T-cell (primary cell): Measurements from ENCODE around the gene DRAM1. TPM values are rescaled to one million over a fixed set of nuclear protein-coding genes. Genes with fewer than 3 reads are reported as not detected.

Experiments
- ATAC-seq, 4 experiments: fragments of 200-7000 bp in 3 of 4; fragments of 150-1000 bp in 1 of 4; cut with Tn5 transposase; replicated peaks in 1 of 4; 1 replicate in 3 of 4; 2 replicates in 1 of 4; pipeline ENCODE4 v1.10.0; 2021; ENCODE audit warnings: moderate library complexity in 3 of 4, mild to moderate bottlenecking in 2 of 4, moderate number of reproducible peaks in 1 of 4
- CTCF ChIA-PET, 2 donors: fragments of 300-600 bp; sonication (Branson Sonifier 250); formaldehyde crosslinking; loops; one replicate each; lab custom pipeline; 2022; ENCODE audit warnings: antibody characterized with exemption in 2 of 2; lab: Charles Lee
- POLR2A ChIA-PET, 2 donors: fragments of 300-600 bp; sonication (Branson Sonifier 250); formaldehyde crosslinking; loops; one replicate each; lab custom pipeline; 2022; ENCODE audit warnings: antibody characterized with exemption in 2 of 2; lab: Charles Lee
- DNase-seq, 35 experiments: peaks; one replicate each; pipeline versions ENCODE4 v3.0.0 to v3.0.0-alpha.2; 2013 to 2023
- H3K27ac ChIP-seq: one replicate; pipeline ENCODE4 v1.5.1; 2013; ENCODE audit warnings: low read length
- H3K27me3 ChIP-seq, 2 experiments: replicated peaks in 1 of 2; 1 replicate in 1 of 2; 2 replicates in 1 of 2; pipeline versions ENCODE4 v1.6.1 to v1.7.0; 2013; ENCODE audit warnings: low read length in 1 of 2, mixed read lengths in 1 of 2; ENCODE audit not compliant: control insufficient read depth in 2 of 2, insufficient read depth in 2 of 2; ENCODE audit errors: extremely low read depth in 1 of 2
- H3K36me3 ChIP-seq, 2 donors: 1 replicate in 1 of 2; 2 replicates in 1 of 2; pipeline versions ENCODE4 v1.6.1 to v1.7.0; 2013; ENCODE audit warnings: low read length in 1 of 2; ENCODE audit not compliant: control insufficient read depth in 2 of 2, insufficient read depth in 1 of 2; ENCODE audit errors: extremely low read depth in 1 of 2
- H3K4me1 ChIP-seq, 2 experiments: 1 replicate in 1 of 2; 2 replicates in 1 of 2; pipeline versions ENCODE4 v1.6.1 to v1.7.0; 2013; ENCODE audit warnings: low read length in 2 of 2, mixed read lengths in 1 of 2; ENCODE audit not compliant: insufficient read depth in 2 of 2, control insufficient read depth in 1 of 2; ENCODE audit errors: extremely low read depth in 1 of 2
- H3K4me3 ChIP-seq, 2 donors: 1 replicate in 1 of 2; 2 replicates in 1 of 2; pipeline versions ENCODE4 v1.5.1 to v1.7.0; 2013; ENCODE audit warnings: mild to moderate bottlenecking in 2 of 2, low read length in 1 of 2, moderate library complexity in 1 of 2; ENCODE audit not compliant: control insufficient read depth in 1 of 2; ENCODE audit errors: extremely low read depth in 1 of 2
- H3K9me3 ChIP-seq: 2 replicates; pipeline ENCODE4 v1.7.0; 2013
- H3K27ac Mint-ChIP-seq, 2 donors: one replicate each; pipeline ENCODE4 v1.8.0; 2020 to 2021; ENCODE audit warnings: mild to moderate bottlenecking in 2 of 2, mixed read lengths in 2 of 2
- H3K27me3 Mint-ChIP-seq, 2 donors: one replicate each; pipeline ENCODE4 v1.8.0; 2021 to 2022; ENCODE audit warnings: mixed read lengths in 2 of 2
- H3K36me3 Mint-ChIP-seq: one replicate; pipeline ENCODE4 v1.8.0; 2021; ENCODE audit warnings: mixed read lengths
- H3K4me1 Mint-ChIP-seq, 3 donors: one replicate each; pipeline ENCODE4 v1.8.0; 2020 to 2022; ENCODE audit warnings: mixed read lengths in 3 of 3, mild to moderate bottlenecking in 1 of 3
- H3K4me3 Mint-ChIP-seq, 3 donors: one replicate each; pipeline ENCODE4 v1.8.0; 2020 to 2022; ENCODE audit warnings: mild to moderate bottlenecking in 3 of 3, mixed read lengths in 3 of 3, moderate library complexity in 3 of 3
- H3K9me3 Mint-ChIP-seq, 3 donors: one replicate each; pipeline ENCODE4 v1.8.0; 2020 to 2022; ENCODE audit warnings: mixed read lengths in 3 of 3
- WGBS: methylation state at CpG from one replicate; pipeline ENCODE4 v1.1.5; 2013; ENCODE audit warnings: missing lambda C conversion rate; ENCODE audit not compliant: insufficient coverage; 5-methylcytosine and 5-hydroxymethylcytosine counted together
- total RNA-seq, 35 experiments: library from RNA in 6 of 35; stranded (reverse) in 6 of 35; fragments of 120-200 nt in 1 of 35; gene quantifications; one replicate each; pipeline versions ENCODE4 v1.2.1 to v1.2.4 and lab custom pipeline; 2013 to 2026

DRAM1 gene
- total RNA-seq, 5 donors from 2014 or later (not counting 1 experiment from before 2014, with no cell fraction given), result 1.4 to 3.8 (median 1.9) TPM

DNA sequence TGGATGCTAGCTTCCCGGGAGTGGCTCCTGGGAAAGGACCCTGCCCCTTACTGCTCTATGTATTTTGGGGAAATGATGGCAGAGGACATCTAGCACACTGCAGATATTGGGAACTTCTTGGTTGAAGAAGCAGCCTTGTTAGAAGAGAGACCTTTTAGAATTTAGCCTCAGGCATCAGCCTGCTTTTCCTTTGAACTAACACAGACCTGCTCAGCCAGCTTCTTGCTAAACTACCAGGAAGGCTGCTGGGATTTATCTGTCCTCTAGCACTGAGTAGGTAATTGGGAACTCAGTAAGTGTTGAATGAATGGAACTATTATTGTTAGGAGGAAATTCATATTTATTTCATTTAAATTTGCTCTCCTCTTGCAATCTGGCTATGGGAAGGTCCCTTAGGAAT is 77.3 kb downstream of the DRAM1 start:
- Histone ChIP-seq H3K4me1 (no peaks in the 10 kb centered on the region), H3K36me3 (peaks cover 0 to 2% of the 10 kb centered on the region in 2 donors), H3K27me3 (no peaks in the 10 kb centered on the region), H3K27ac (no peak overlapping the region), H3K4me3 (no peak overlapping the region), H3K9me3 (no peaks in the 10 kb centered on the region)
- Mint-ChIP-seq H3K4me1 (no peaks in the 10 kb centered on the region), H3K4me3 (no peak overlapping the region), H3K27ac (no peak overlapping the region), H3K9me3 (peaks cover 2 to 7% (median 7%) of the 10 kb centered on the region in 3 donors), H3K36me3 (no peaks in the 10 kb centered on the region), H3K27me3 (no peaks in the 10 kb centered on the region)
- ATAC-seq (no peak), DNase-seq (no peak)
- POLR2A ChIA-PET, result no interaction called here
- CTCF ChIA-PET, result no interaction called here
- 100% methylated on average over 1 of the region's 1 CpG for WGBS

DNA sequence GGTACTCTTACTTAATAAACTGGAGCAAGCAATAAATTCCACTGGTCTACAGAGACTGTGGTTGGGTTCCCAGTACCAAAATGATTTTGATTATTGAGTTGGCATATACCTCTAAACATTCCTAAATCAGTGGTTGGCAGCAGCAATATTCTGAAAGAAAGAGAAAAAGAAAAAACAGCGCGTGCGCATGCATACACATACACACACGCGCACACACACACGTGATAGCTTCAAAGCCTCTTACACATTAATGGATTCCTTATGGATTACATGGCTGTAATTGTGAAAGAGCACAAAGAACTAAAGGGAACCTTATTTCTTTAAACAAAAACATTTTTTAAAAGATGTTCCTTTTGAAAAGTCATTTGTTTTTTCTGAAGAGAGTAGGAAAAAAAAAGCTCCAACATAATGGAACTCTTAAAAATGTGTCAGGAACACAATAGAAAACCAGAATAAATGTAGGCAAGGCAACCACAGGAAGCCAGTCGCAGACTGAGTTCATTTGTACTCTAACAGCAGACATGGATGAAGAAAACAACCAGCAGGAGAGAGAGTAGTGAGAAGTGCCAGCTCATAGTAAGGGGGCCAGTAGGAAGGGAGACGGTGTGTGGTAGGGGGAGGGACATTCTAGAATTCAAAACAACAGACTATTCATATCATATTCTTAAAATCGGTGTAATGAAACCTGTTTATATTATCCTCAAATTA is 80.0 kb downstream of the DRAM1 start:
- Mint-ChIP-seq H3K9me3 (peaks cover 2 to 17% (median 12%) of the 10 kb centered on the region in 3 donors), H3K36me3 (no peaks in the 10 kb centered on the region), H3K4me1 (no peaks in the 10 kb centered on the region), H3K4me3 (no peak overlapping the region), H3K27me3 (peaks cover 0 to 4% of the 10 kb centered on the region in 2 donors), H3K27ac (no peak overlapping the region)
- 20% methylated on average over 1 of the region's 9 CpGs for WGBS
- no peak for ATAC-seq
- ChIA-PET CTCF (interaction anchor here (0.6 to 1.4 kb wide), 2 partner anchors 17 to 144 kb away, joined by 3 to 5 read pairs; no protein-coding TSS in a partner anchor), POLR2A (interaction anchor here (0.5 to 0.8 kb wide), 2 partner anchors 66 to 337 kb away, joined by 3 read pairs; no protein-coding TSS in a partner anchor)
- Histone ChIP-seq H3K4me3 (no peak overlapping the region), H3K4me1 (no peaks in the 10 kb centered on the region), H3K36me3 (peaks cover 0 to 4% of the 10 kb centered on the region in 2 donors), H3K27me3 (no peaks in the 10 kb centered on the region), H3K27ac (no peak overlapping the region), H3K9me3 (no peaks in the 10 kb centered on the region)
- DNase-seq, result no peak

DNA sequence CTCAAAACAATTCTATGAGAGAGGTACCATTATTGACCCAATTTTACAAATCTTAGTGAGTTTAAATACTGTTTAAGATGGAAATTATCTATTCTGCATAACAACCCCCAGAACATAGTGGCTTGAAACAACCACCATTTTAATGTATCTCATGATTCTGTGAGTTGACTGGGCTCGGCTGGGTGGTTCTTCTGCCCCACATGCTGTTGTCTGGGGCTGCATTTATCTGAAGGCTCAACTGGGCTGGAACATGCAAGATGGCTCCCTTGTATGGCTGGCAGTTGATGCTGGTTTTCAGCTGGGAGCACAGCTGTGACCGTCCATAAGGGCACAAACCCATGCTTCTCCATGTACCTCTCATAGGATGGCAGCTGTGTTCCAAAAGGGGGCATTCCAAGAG is 82.2 kb downstream of the DRAM1 start:
- no peak for DNase-seq
- Histone ChIP-seq H3K4me1 (no peaks in the 10 kb centered on the region), H3K9me3 (no peaks in the 10 kb centered on the region), H3K27ac (no peak overlapping the region), H3K27me3 (no peaks in the 10 kb centered on the region), H3K36me3 (peaks cover 0 to 4% of the 10 kb centered on the region in 2 donors), H3K4me3 (no peak overlapping the region)
- no peaks in the 10 kb centered on the region for H3K4me1 Mint-ChIP-seq
- WGBS, result 100% methylated on average over 1 of the region's 2 CpGs
- H3K27ac Mint-ChIP-seq, result no peak overlapping the region
- POLR2A ChIA-PET, result interaction anchor here (0.6 kb wide), 2 partner anchors 1441 to 1505 kb away, joined by 4 to 9 read pairs; no protein-coding TSS in a partner anchor
- H3K9me3 Mint-ChIP-seq, result peaks cover 2 to 17% (median 12%) of the 10 kb centered on the region in 3 donors
- no peak for ATAC-seq
- CTCF ChIA-PET, result no interaction called here
- H3K36me3 Mint-ChIP-seq, result no peaks in the 10 kb centered on the region
- no peak overlapping the region for H3K4me3 Mint-ChIP-seq
- peaks cover 0 to 4% of the 10 kb centered on the region in 2 donors for H3K27me3 Mint-ChIP-seq

DNA sequence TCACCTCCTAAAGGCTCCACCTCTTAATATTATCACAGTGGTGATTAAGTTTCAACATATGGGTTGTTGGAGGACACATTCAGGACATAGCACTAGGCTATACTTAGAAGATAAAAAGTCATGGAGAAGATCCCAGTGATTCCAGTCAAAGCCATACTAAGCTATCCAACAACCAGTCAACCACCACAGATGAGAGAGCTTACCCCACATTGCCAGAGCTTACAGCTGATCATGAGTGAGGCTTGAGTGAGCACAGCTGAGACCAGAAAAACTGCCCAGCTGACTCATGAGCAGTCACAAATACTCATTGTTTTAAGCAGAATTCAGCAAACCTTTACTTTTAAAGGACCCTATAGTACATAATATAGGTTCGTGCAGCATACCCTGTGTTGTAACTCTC is 85.1 kb downstream of the DRAM1 start:
- Histone ChIP-seq H3K4me1 (peaks cover 3% of the 10 kb centered on the region in 2 experiments), H3K4me3 (no peak overlapping the region), H3K36me3 (peaks cover 0 to 4% of the 10 kb centered on the region in 2 donors), H3K9me3 (no peaks in the 10 kb centered on the region), H3K27ac (no peak overlapping the region), H3K27me3 (no peaks in the 10 kb centered on the region)
- WGBS, result no CpG with 5 or more reads among the region's 1 CpG
- Mint-ChIP-seq H3K36me3 (no peaks in the 10 kb centered on the region), H3K9me3 (peaks cover 2 to 22% (median 12%) of the 10 kb centered on the region in 3 donors), H3K4me1 (peaks cover 3 to 7% (median 4%) of the 10 kb centered on the region in 3 donors), H3K27ac (no peak overlapping the region), H3K4me3 (no peak overlapping the region), H3K27me3 (peaks cover 0 to 4% of the 10 kb centered on the region in 2 donors)
- DNase-seq (no peak), ATAC-seq (no peak)
- CTCF ChIA-PET, result no interaction called here
- POLR2A ChIA-PET, result no interaction called here

DNA sequence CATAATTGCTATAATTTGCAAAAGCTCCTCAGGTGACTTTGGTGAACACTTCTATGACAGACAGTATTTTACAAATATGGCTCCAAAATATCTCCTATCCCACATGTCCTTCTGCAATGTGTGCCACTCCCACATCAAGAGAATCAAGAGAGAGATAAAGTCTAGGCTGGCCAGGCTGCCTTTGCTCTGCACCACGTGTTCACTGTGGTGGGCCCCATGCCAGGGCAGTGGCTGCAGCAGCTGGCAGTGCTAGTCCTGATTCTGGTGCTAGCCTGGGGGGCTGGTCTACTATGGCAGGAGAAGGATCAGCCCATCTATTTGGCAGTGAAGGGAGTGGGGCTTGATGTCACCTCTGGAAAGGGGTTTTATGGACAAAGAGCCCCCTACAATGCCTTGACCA is 86.3 kb downstream of the DRAM1 start:
- no peak overlapping the region for H3K27ac Mint-ChIP-seq
- ChIA-PET POLR2A (interaction anchor here in 1 of 2 donors (0.6 kb wide), 1 partner anchor 129 kb away, joined by 3 read pairs; no protein-coding TSS in a partner anchor), CTCF (no interaction called here)
- H3K36me3 Mint-ChIP-seq, result no peaks in the 10 kb centered on the region
- H3K27ac ChIP-seq, result no peak overlapping the region
- peaks cover 12 to 18% (median 16%) of the 10 kb centered on the region in 3 donors for H3K4me1 Mint-ChIP-seq
- peaks cover 0 to 4% of the 10 kb centered on the region in 2 donors for H3K36me3 ChIP-seq
- ATAC-seq (no peak), DNase-seq (no peak)
- H3K9me3 ChIP-seq, result no peaks in the 10 kb centered on the region
- H3K27me3 ChIP-seq, result no peaks in the 10 kb centered on the region
- 0% methylated on average over 1 of the region's 1 CpG for WGBS
- H3K4me3 ChIP-seq, result no peak overlapping the region
- no peak overlapping the region for H3K4me3 Mint-ChIP-seq
- peaks cover 6 to 10% of the 10 kb centered on the region in 2 experiments for H3K4me1 ChIP-seq
- peaks cover 0 to 4% of the 10 kb centered on the region in 2 donors for H3K27me3 Mint-ChIP-seq
- peaks cover 2 to 20% (median 11%) of the 10 kb centered on the region in 3 donors for H3K9me3 Mint-ChIP-seq

DNA sequence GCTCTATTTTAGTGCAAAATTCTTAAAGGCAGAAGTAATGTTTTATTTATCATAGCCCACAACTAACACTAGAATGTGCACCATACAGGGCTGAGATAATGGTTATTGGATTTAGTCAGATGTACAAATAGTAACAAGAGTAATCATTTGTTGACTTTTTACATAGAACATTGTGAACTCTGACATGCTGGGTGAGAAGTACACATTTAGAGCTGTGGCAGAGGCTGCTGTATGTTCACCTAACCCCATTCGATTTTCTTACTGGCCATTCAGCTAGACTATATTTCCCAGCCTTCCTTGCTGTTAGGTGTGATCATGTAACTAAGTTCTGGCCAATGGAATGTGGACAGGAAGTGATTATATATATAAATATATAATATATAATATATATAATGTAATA is 89.1 kb downstream of the DRAM1 start:
- ATAC-seq, result no peak
- no CpG with 5 or more reads among the region's 1 CpG for WGBS
- H3K36me3 Mint-ChIP-seq, result no peaks in the 10 kb centered on the region
- H3K4me3 Mint-ChIP-seq, result no peak overlapping the region
- H3K9me3 Mint-ChIP-seq, result peaks cover 0 to 9% (median 0%) of the 10 kb centered on the region in 3 donors
- Histone ChIP-seq H3K4me1 (peaks cover 6 to 11% of the 10 kb centered on the region in 2 experiments), H3K36me3 (no peaks in the 10 kb centered on the region), H3K4me3 (no peak overlapping the region), H3K27me3 (no peaks in the 10 kb centered on the region), H3K27ac (no peak overlapping the region), H3K9me3 (no peaks in the 10 kb centered on the region)
- peaks cover 12 to 21% (median 18%) of the 10 kb centered on the region in 3 donors for H3K4me1 Mint-ChIP-seq
- peaks cover 0 to 2% of the 10 kb centered on the region in 2 donors for H3K27me3 Mint-ChIP-seq
- POLR2A ChIA-PET, result interaction anchor here in 1 of 2 donors (0.9 kb wide), 1 partner anchor 11 kb away, joined by 4 read pairs; no protein-coding TSS in a partner anchor
- CTCF ChIA-PET, result interaction anchor here (0.6 to 1.0 kb wide), 3 partner anchors 24 to 217 kb away, joined by 3 to 6 read pairs (median 3); no protein-coding TSS in a partner anchor
- no peak overlapping the region for H3K27ac Mint-ChIP-seq
- DNase-seq, result no peak
